Medulla oblongata (tissue), 1 donor: Measurements from ENCODE around the gene AGAP1.

ENCODE experiments used
- DNase-seq: peaks from one replicate; pipeline ENCODE4 v3.0.0-alpha.2; 2015; ENCODE audit errors: extremely low spot score

Gene AGAP1

GRCh38 chr2:236093134-236093533 lies 599.3 kb downstream of the AGAP1 start:
- no peak for DNase-seq

DNA sequence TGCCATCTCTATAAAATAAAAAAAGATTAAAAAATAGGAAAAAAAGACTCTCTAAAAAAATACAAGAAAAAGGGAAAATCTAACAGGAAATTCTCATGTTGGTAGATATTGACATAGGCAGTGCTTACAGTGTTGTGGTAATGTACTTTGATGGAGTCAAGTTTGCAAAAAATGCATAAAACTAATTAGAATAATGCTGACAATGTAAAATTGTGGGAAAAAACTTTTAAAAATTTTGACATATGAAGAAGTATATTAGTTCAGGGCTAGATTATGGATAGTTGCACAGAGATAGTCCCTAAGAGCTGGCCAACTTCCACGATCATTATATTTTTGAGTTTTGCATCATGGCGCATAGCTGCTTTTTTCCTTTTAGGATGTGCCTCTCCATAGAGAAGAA lies 601.7 kb downstream of the AGAP1 start:
- no peak for DNase-seq

DNA sequence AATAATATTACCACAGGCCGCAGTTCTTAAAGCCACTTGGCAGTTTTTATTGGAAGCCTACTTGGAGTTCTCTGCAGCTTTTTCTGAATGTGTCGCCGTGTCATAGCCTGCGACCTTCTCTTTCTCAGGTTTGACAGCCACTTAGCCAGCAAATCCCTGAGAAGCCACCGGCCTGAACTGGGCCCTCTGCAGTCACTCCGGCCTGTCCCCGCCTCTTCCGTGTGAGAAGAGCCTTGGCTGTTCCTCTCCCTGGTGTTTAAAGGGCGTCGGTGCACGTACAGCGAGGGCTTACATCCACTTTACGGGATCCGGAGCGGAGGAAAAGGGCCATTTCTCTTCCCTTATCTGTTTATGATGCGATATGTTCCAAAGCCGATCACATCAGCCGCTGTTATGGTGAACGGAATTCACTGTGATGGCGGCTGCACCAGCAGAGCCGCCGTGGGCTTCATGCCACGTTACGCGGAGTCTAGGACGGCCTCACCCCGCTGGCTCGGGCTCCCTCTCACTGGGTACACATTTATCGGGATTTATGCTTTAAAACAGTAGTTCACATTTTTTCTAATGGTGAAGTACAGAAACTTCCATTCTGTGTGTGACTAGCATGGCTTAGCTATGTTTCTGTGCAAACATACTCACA lies 607.6 kb downstream of the AGAP1 start:
- DNase-seq = no peak

DNA sequence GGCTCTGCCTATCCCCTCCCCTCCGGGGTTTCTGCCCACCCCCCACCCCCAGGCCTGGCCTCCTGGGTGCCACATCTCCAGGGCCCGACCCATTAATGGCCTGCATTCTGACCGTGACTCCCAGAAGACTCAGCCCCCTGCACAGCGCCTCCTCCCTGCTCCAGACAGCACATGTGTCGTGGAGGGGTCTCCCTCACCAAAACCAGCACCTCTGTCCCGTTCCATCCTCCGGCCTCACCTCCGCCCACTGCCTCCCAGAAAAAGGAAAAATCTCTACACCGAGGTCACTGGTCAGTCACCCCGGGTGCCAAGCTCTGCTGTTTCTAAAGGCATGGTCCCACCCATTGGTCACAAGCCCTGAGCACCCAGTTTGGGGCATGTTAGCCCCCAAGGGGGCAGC lies 609.1 kb downstream of the AGAP1 start:
- no peak for DNase-seq

DNA sequence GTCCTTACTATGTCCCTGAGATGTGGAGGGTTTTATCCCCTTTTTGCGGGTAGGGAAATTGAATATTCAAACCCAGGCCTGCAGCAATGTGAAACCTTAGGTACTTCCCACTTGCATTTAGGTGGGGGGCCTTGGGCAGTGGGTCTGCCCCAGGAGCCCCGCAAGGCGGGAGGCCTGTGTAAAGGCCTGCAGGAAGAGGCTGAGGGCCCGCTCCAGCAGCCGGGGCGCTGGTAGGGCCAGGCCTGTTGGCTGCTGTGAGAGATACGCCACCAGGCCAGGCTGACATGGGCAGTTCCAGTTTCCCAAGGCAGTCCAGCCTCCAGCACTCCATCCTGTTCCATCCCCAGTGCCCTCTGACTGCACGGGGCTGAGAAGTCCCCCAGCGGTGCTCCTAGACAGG lies 610.1 kb downstream of the AGAP1 start:
- DNase-seq = no peak

DNA sequence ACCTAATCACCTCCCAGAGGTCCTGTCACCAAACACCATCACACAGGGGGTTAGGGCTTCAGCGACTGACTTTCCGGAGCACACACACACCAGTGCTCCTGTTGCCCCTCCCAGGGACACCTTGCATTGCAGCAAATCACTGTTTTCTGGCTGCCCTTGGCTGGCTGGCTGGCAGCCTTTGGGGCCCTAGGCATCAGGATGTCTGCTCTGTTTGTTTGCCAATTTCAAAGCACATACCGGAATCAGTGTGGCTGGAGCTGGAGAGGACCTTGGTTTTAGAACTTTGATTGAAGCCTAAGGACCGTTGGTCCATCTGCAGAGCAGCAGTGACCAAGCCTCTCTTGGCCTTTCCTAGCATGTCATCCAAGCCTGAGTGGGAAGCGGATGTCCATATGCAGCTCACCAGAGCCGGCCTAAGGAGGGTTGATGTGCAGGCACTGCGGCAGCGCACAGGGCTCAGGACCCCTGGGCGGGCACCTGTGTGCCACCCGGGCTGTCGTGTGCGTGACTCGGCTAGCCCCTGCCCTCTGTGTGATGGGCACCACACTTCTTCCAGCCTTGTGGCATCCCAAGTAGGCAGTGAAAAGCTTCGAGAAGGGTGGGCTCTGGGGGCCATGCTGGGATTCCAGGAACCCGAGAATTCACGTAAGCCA lies 612.2 kb downstream of the AGAP1 start:
- DNase-seq = no peak

DNA sequence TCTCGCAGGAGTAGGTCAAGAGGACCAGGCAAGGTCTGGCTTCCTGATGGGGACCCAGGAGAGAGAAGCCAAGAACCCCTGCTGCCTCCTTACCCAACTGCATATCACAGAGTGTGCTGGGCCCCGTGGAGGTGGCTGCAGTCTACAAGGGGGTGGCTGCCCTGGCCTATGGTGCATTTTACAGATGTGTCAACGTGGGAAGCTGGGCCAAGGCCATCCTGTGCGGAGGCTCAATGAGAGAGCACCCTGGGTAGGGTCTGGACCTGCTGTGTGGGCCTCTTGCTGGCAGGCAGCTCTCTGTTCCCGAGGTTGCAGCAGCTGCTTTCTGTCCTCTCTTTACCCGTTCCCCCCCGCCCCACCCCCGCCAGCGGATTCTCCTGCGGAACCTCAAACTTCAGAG lies 612.9 kb downstream of the AGAP1 start:
- DNase-seq = no peak

GRCh38 chr2:236107536-236107935 lies 613.7 kb downstream of the AGAP1 start:
- DNase-seq = no peak

- DNase-seq = no peak
Observed at GRCh38 chr2:236107942-236108625, 614.2 kb downstream of the AGAP1 start.

- no peak for DNase-seq
Observed at GRCh38 chr2:236109061-236109460, 615.2 kb downstream of the AGAP1 start.

- no peak for DNase-seq
Observed at GRCh38 chr2:236109473-236109872, 615.6 kb downstream of the AGAP1 start.

DNA sequence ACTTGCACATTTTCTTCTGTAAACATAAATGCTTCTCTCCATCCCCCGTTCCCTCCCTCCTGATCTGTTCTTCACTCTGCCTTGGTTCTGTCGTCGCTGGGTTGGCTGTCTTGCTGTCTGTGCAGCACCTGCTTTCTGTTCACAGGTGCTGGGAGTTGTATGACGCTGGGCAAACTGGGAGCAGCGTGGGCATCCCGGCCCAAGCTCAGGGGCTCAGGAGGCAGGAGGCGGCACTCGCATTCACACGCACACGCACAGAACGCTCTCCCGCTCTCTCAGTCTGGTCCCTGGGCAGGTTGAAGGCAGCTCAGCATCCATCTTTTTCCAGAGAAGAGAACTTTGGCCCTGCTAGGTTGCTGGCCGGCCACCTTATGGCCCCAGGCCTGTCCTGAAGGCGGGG lies 618.6 kb downstream of the AGAP1 start:
- DNase-seq = no peak

GRCh38 chr2:236113425-236113824 lies 619.6 kb downstream of the AGAP1 start:
- DNase-seq = no peak

DNA sequence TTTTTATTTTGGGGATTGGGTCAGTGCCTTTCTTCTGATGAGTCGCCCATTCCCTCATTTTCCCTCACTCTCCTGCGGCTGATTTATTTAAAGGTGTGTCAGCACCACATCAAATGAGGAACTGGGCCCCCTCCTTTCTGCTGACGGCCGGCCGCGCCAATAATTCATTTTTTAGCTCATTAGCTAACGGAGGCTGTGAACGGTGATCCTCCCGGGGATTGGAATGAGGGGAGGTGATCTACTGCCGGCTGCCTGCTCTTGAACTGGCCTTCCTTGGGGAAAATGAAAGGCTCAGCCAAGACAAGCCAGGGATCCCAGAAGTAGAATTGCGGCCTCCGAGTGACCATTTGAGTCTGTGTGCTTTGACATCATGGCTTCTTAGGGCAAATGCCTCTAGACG lies 620.1 kb downstream of the AGAP1 start:
- DNase-seq = no peak

- no peak for DNase-seq
Observed at GRCh38 chr2:236114959-236115358, 621.1 kb downstream of the AGAP1 start.

- DNase-seq = no peak
Observed at GRCh38 chr2:236117401-236117800, 623.6 kb downstream of the AGAP1 start.

GRCh38 chr2:236117861-236118269 lies 624.0 kb downstream of the AGAP1 start:
- no peak for DNase-seq

GRCh38 chr2:236119003-236119402 lies 625.2 kb downstream of the AGAP1 start:
- no peak for DNase-seq

GRCh38 chr2:236119476-236119875 lies 625.6 kb downstream of the AGAP1 start:
- no peak for DNase-seq

DNA sequence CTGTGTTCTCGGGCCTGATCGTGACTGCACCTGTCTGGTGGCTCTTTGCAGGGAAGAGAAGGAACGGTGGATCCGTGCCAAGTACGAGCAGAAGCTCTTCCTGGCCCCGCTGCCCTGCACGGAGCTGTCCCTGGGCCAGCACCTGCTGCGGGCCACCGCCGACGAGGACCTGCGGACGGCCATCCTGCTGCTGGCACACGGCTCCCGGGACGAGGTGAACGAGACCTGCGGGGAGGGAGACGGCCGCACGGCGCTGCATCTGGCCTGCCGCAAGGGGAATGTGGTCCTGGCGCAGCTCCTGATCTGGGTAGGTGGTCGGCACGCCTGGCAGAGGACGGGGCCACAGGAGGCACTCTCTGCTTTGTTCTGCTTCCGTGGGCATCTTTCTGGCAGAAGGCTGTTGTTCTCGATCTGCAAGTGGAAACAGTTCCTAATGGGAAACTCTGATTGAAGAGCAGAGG lies 626.3 kb downstream of the AGAP1 start:
- no peak for DNase-seq

- DNase-seq = no peak
Observed at GRCh38 chr2:236120829-236121228, 627.0 kb downstream of the AGAP1 start.

- DNase-seq = no peak
Observed at GRCh38 chr2:236121546-236121945, 627.7 kb downstream of the AGAP1 start.

GRCh38 chr2:236122236-236122635 lies 628.4 kb downstream of the AGAP1 start:
- no peak for DNase-seq
